ENCODE measurements around the gene DDX54. TPM values are rescaled to one million over a fixed set of nuclear protein-coding genes. Genes with fewer than 3 reads are reported as not detected.

The DDX54 gene
- total RNA-seq, 1 experiment from 2014 or later: 80.1 TPM

GRCh38 chr12:113231235-113232088, 46.2 kb upstream of the DDX54 start:
- peaks cover 27% of the 10 kb centered on the region for H3K4me1 ChIP-seq (replicated peaks; ENCODE audit: insufficient read depth)
- H3K9me3 ChIP-seq (ENCODE audit: insufficient read depth, low read depth): no peaks in the 10 kb centered on the region
- TSS peak; percentile 55 for BruUV-seq (replicated peaks)
- H3K36me3 ChIP-seq (ENCODE audit: low read depth): peaks cover 36% of the 10 kb centered on the region; the same call in 1 of the 2 replicates
- peak; percentile 43 to 85 for DNase-seq
- intact Hi-C loops (cut with micrococcal nuclease; ENCODE audit: unreplicated experiment): loop anchor here (1.0 kb wide), 2 partner anchors 10 to 15 kb away; no protein-coding TSS in a partner anchor
- CTCF ChIA-PET: interaction anchor here (0.8 kb wide), 1 partner anchor 10 kb away, joined by 3 read pairs; no protein-coding TSS in a partner anchor
- no peak overlapping the region for H3K4me3 ChIP-seq
- TF ChIP-seq CTCF (conservative IDR thresholded peaks at IDR 0.05) (no peak), EZH2 (IDR thresholded peaks at IDR 0.05; ENCODE audit: low read depth) (no peak)
- peaks cover 27% of the 10 kb centered on the region for H3F3A ChIP-seq (ENCODE audit: insufficient read depth, low read depth)
- H3K27ac ChIP-seq: peak overlapping the region; percentile 76
- H3K4me2 ChIP-seq: peak overlapping the region; percentile 51
- no peaks in the 10 kb centered on the region for H3K9me2 ChIP-seq (ENCODE audit: insufficient read depth)
- no peaks in the 10 kb centered on the region for H3K27me3 ChIP-seq (ENCODE audit: insufficient read depth, low read depth)
- POLR2A ChIA-PET (ENCODE audit: unreplicated experiment): no interaction called here
- H4K20me1 ChIP-seq (ENCODE audit: insufficient read depth): no peaks in the 10 kb centered on the region
- no peak overlapping the region for H2AFZ ChIP-seq
- peaks cover 9% of the 10 kb centered on the region; the same call in 1 of the 2 replicates for H3K79me2 ChIP-seq (ENCODE audit: low read depth)

- no peak for DNase-seq
- CTCF ChIA-PET: interaction anchor here (0.8 kb wide), 1 partner anchor 9 kb away, joined by 3 read pairs; no protein-coding TSS in a partner anchor
- H3K36me3 ChIP-seq (ENCODE audit: low read depth): peaks cover 36% of the 10 kb centered on the region; the same call in 1 of the 2 replicates
Observed at GRCh38 chr12:113230315-113231234, 45.3 kb upstream of the DDX54 start.

More at GRCh38 chr12:113230315-113231234, 45.3 kb upstream of the DDX54 start:
- H3K27me3 ChIP-seq (ENCODE audit: insufficient read depth, low read depth): no peaks in the 10 kb centered on the region
- H3K79me2 ChIP-seq (ENCODE audit: low read depth): peaks cover 9% of the 10 kb centered on the region; the same call in 1 of the 2 replicates
- no peaks in the 10 kb centered on the region for H3K9me3 ChIP-seq (ENCODE audit: insufficient read depth, low read depth)
- no peak overlapping the region for H3K4me2 ChIP-seq
- H3F3A ChIP-seq (ENCODE audit: insufficient read depth, low read depth): peaks cover 30% of the 10 kb centered on the region
- no peaks in the 10 kb centered on the region for H4K20me1 ChIP-seq (ENCODE audit: insufficient read depth)
- POLR2A ChIA-PET (ENCODE audit: unreplicated experiment): no interaction called here
- peak overlapping the region; percentile 76 for H3K27ac ChIP-seq
- no peak for TF ChIP-seq EZH2 (IDR thresholded peaks at IDR 0.05; ENCODE audit: low read depth)
- TF ChIP-seq CTCF (conservative IDR thresholded peaks at IDR 0.05): no peak
- intact Hi-C loops (cut with micrococcal nuclease; ENCODE audit: unreplicated experiment): loop anchor here (1.0 kb wide), 2 partner anchors 11 to 16 kb away; no protein-coding TSS in a partner anchor
- no TSS peak for BruUV-seq (replicated peaks)
- H2AFZ ChIP-seq: no peak overlapping the region
- no peak overlapping the region for H3K4me3 ChIP-seq
- peaks cover 21% of the 10 kb centered on the region for H3K4me1 ChIP-seq (replicated peaks; ENCODE audit: insufficient read depth)
- H3K9me2 ChIP-seq (ENCODE audit: insufficient read depth): no peaks in the 10 kb centered on the region

All from PC-9 (cell line).